Fibroblast of villous mesenchyme (primary cell): ENCODE data around the gene SENP1. TPM values are rescaled to one million over a fixed set of nuclear protein-coding genes. Genes with fewer than 3 reads are reported as not detected.

Source experiments
- DNase-seq: peaks from one replicate; pipeline ENCODE4 v3.0.0-alpha.2; 2010; ENCODE audit warnings: low read depth
- H3K4me3 ChIP-seq: 2 replicates; pipeline ENCODE4 v1.5.1; 2011; ENCODE audit warnings: low read depth, mild to moderate bottlenecking, low read length
- total RNA-seq: library from RNA; depleted of rRNA; stranded (reverse); fragments of >200 nt; gene quantifications from 2 replicates; pipeline ENCODE4 v1.2.3, GENCODE V29; 2012
- TF ChIP-seq, protein P1 (sequence below): IDR thresholded peaks from 2 replicates; pipeline ENCODE4 v1.5.1; 2012; ENCODE audit warnings: low read depth, mild to moderate bottlenecking, low read length; ENCODE audit not compliant: insufficient read depth

Gene SENP1
- total RNA-seq, 1 donor = 35.8 TPM

- TF ChIP-seq, protein P1, sequence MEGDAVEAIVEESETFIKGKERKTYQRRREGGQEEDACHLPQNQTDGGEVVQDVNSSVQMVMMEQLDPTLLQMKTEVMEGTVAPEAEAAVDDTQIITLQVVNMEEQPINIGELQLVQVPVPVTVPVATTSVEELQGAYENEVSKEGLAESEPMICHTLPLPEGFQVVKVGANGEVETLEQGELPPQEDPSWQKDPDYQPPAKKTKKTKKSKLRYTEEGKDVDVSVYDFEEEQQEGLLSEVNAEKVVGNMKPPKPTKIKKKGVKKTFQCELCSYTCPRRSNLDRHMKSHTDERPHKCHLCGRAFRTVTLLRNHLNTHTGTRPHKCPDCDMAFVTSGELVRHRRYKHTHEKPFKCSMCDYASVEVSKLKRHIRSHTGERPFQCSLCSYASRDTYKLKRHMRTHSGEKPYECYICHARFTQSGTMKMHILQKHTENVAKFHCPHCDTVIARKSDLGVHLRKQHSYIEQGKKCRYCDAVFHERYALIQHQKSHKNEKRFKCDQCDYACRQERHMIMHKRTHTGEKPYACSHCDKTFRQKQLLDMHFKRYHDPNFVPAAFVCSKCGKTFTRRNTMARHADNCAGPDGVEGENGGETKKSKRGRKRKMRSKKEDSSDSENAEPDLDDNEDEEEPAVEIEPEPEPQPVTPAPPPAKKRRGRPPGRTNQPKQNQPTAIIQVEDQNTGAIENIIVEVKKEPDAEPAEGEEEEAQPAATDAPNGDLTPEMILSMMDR = no peak
- H3K4me3 ChIP-seq = no peak overlapping the region
- no peak for DNase-seq
These were observed 73.3 kb downstream of the SENP1 start for GRCh38 chr12:48032597-48032996.

DNA sequence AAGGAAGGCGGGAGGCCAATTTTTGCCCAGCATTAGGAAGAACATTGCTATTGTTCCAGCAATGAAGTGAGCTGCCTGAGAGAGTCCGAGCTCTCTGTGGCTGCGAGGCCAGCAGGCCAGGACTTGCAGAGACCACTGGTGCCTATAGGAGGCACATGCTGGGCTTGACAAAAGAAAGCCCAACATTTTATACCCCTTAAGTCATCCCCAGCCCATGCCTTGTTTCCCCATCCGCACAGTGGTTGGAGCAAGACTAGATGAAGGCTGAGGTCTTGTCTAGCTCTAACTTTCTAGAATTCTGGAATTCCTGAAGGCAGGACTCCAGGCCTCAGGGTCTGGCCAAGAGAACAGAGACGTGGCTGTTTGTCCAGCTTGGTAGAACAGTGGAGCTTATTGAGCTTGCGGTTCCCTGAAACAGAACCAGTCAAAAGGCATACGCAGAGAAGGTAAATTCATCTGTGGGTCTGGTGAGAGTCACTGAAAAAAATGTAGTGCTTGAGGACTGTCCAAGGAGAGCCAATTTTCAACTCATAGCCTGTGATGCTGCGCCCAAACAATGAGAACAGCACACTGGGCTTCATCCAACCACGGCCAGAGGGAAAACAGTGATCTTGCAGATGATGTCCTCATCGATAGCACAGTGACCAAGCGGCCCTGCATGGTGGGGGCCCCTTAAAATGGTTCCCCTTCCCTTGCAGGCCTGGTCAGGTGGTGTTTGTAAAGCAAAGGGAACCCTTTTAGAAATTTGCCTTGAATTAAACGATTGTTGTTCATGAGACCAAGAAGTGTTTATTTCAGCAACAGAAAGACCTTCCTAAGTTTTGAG is 74.5 kb downstream of the SENP1 start:
- TF ChIP-seq, protein P1 = no peak
- H3K4me3 ChIP-seq = no peak overlapping the region
- no peak for DNase-seq

GRCh38 chr12:48030173-48030650 is 75.7 kb downstream of the SENP1 start:
- no peak overlapping the region for H3K4me3 ChIP-seq
- DNase-seq = no peak
- TF ChIP-seq, protein P1 = no peak

DNA sequence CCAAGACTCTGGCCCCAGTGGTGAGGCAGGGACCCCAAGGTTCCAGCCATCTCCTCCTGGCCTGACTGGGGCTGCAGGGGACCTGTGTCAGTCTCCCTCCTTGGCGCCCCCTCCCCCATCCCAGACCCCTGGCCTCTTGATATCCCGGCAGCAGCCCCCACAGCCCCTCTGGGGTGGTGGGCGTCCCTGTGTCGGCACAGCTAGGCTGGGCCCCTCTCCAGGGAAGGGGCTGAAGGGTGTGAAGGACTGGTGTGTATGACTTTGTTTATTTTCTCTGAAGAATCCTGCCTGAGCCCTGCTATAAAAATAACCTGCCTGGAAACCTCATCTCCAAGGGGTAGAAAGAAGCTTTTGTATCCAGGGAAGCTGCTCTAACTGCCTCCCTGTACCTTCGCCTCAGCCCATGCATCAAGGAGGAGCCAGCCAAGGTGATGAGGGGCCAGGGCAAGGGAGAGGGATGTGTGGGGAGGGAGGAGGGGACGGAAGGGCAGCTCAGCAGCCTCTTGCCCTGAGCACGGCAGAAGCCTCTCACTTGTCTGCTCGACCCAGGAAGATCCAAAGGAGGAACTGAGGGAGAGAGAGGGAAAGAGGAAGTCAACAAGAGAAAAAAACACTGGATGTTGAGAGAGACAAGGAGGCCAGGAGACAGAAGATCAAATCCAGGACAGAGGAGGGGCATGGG is 76.2 kb downstream of the SENP1 start:
- no peak overlapping the region for H3K4me3 ChIP-seq
- no peak for DNase-seq
- TF ChIP-seq, protein P1 = no peak

- TF ChIP-seq, protein P1 = no peak
- DNase-seq = peak; percentile 38
These were observed 77.1 kb downstream of the SENP1 start for GRCh38 chr12:48028541-48029431.

GRCh38 chr12:48027183-48028002 is 78.5 kb downstream of the SENP1 start:
- H3K4me3 ChIP-seq = no peak overlapping the region
- TF ChIP-seq, protein P1 = no peak
- no peak for DNase-seq

More at GRCh38 chr12:48028541-48029431, 77.1 kb downstream of the SENP1 start:
- H3K4me3 ChIP-seq = no peak overlapping the region
